ENCODE results near the gene LAGE3.

GRCh38 chrX:154449618-154450017 is 29.5 kb downstream of the LAGE3 start:
- TF ChIP-seq MAX (IDR thresholded peaks at IDR 0.05; ENCODE audit: insufficient read depth, insufficient read length) = no peak
- no peak for TF ChIP-seq POLR2A (IDR thresholded peaks at IDR 0.05; ENCODE audit: low read depth, low read length)
- TF ChIP-seq, protein P1, sequence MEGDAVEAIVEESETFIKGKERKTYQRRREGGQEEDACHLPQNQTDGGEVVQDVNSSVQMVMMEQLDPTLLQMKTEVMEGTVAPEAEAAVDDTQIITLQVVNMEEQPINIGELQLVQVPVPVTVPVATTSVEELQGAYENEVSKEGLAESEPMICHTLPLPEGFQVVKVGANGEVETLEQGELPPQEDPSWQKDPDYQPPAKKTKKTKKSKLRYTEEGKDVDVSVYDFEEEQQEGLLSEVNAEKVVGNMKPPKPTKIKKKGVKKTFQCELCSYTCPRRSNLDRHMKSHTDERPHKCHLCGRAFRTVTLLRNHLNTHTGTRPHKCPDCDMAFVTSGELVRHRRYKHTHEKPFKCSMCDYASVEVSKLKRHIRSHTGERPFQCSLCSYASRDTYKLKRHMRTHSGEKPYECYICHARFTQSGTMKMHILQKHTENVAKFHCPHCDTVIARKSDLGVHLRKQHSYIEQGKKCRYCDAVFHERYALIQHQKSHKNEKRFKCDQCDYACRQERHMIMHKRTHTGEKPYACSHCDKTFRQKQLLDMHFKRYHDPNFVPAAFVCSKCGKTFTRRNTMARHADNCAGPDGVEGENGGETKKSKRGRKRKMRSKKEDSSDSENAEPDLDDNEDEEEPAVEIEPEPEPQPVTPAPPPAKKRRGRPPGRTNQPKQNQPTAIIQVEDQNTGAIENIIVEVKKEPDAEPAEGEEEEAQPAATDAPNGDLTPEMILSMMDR (IDR thresholded peaks at IDR 0.05; ENCODE audit: extremely low read depth in 1 of 2, insufficient read depth in 1 of 2, low read depth in 1 of 2, low read length in 2 of 2) = no peak
- no peak for TF ChIP-seq EZH2 (IDR thresholded peaks at IDR 0.05; ENCODE audit: borderline replicate concordance, low read depth, low read length, severe bottlenecking)
- TF ChIP-seq GATA2 (IDR thresholded peaks at IDR 0.05; ENCODE audit: insufficient read depth, insufficient read length, low read depth, low read length) = no peak
- no peak for TF ChIP-seq POLR2AphosphoS5 (IDR thresholded peaks at IDR 0.05; ENCODE audit: insufficient read depth, low read depth, low read length)
- no peak for TF ChIP-seq JUN (IDR thresholded peaks at IDR 0.05; ENCODE audit: borderline replicate concordance, insufficient read depth, insufficient read length, low read depth)
- TF ChIP-seq FOS (IDR thresholded peaks at IDR 0.05; ENCODE audit: borderline replicate concordance, insufficient read depth, low read length) = no peak
- no peak for TF ChIP-seq MYC (IDR thresholded peaks at IDR 0.05; ENCODE audit: low read depth, low read length)

Data from endothelial cell of umbilical vein (primary cell).